GM12865 (cell line): ENCODE measurements around the gene CELSR3.

Experiments used
- DNase-seq: peaks from one replicate; pipeline ENCODE4 v3.0.0; 2010; ENCODE audit warnings: low read depth
- H3K4me3 ChIP-seq: 2 replicates; pipeline ENCODE4 v1.5.1; 2011; ENCODE audit warnings: mild to moderate bottlenecking, low read depth, low read length, control low read depth
- TF ChIP-seq, protein P1 (sequence below): IDR thresholded peaks from 2 replicates; pipeline ENCODE4 v1.5.1; 2011; ENCODE audit warnings: low read length, control low read depth, low read depth, inconsistent platforms; ENCODE audit not compliant: insufficient read depth; ENCODE audit errors: missing control alignments

CELSR3 gene

DNA sequence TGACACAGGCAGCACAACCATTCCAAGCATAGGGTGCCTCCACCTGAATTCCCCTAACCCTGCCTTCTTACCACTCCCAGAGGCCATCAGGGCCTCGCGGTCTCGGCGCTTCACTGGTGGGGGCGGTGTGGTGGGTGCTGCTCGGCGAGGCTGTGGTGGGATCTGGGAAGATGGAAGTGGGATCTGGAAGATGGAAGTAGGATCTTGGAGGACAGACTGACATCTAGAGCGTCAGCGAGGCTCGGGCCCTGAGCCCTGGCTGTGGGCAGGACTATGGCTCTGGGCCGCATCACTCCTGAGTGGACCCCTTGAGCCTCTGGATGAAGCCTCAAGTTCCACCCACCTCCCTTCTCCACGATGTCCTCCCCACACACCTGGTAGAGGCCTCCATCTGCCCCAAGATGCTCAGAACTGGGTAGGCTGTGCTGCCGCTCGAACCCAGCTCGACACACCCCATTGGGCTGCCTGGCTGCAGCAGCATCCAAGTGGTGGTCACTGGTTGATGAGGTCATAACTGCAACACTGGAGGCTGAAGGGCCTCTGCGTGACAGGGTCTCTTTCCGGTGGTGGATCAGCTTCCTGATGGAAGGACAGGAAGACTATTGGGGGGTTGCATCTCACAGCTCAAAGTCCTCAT, 19.4 kb upstream of the CELSR3 start:
- DNase-seq, result no peak
- TF ChIP-seq, protein P1, sequence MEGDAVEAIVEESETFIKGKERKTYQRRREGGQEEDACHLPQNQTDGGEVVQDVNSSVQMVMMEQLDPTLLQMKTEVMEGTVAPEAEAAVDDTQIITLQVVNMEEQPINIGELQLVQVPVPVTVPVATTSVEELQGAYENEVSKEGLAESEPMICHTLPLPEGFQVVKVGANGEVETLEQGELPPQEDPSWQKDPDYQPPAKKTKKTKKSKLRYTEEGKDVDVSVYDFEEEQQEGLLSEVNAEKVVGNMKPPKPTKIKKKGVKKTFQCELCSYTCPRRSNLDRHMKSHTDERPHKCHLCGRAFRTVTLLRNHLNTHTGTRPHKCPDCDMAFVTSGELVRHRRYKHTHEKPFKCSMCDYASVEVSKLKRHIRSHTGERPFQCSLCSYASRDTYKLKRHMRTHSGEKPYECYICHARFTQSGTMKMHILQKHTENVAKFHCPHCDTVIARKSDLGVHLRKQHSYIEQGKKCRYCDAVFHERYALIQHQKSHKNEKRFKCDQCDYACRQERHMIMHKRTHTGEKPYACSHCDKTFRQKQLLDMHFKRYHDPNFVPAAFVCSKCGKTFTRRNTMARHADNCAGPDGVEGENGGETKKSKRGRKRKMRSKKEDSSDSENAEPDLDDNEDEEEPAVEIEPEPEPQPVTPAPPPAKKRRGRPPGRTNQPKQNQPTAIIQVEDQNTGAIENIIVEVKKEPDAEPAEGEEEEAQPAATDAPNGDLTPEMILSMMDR, result no peak
- H3K4me3 ChIP-seq, result no peak overlapping the region

DNA sequence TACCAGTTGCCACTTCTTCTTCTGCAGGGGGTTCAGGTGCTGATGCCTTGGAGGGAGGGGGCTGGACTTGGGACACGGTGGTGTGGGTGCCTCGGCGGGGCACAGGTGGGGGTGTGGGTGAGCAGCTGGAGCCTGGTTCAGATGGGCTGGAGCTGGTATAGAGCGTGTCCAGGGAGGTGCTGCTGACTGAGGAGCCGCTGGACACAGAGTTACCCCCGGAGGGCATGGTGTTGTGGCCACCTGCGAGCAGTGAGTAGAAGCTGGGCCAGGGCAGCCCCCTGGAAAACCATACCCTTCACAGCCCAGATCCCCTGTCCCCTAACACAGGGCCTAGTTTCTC, 18.8 kb upstream of the CELSR3 start:
- no peak for DNase-seq
- no peak overlapping the region for H3K4me3 ChIP-seq
- TF ChIP-seq, protein P1, result no peak

DNA sequence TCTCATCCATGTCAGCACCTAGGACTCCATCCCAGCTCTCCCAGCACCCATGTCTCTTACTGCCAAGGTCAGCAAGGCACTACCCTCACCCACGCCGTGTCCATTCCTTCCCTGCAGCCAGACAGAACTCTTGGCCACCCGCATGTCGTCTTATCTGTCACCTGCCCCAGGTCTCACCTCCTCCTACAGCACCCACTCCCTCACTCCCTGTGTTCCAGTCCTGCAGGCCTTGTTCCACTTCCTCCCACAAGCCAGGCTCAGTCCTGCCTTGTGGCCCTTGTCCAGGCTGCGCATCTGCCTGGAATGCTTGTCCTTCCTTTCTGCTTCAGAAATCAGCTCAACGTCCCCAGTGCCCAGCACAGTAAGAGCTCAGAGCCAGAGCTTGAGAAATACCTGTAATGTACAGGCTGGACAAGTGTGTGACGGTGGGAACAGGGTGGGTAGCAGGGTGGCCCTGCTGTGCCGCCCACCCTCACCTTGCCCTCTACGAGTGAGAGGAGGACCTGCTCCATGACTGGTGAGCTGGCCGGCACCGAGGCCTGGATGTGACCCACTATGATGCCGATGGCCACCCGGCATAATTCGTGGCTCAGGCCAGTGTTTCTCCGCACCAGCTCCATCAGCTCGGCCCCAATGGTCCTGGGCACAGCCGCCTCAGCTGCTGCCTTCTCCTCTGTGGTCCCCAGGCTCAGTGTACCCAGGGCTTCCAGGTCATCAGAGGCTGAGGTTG, 18.3 kb upstream of the CELSR3 start:
- TF ChIP-seq, protein P1, result no peak
- DNase-seq, result no peak
- no peak overlapping the region for H3K4me3 ChIP-seq

DNA sequence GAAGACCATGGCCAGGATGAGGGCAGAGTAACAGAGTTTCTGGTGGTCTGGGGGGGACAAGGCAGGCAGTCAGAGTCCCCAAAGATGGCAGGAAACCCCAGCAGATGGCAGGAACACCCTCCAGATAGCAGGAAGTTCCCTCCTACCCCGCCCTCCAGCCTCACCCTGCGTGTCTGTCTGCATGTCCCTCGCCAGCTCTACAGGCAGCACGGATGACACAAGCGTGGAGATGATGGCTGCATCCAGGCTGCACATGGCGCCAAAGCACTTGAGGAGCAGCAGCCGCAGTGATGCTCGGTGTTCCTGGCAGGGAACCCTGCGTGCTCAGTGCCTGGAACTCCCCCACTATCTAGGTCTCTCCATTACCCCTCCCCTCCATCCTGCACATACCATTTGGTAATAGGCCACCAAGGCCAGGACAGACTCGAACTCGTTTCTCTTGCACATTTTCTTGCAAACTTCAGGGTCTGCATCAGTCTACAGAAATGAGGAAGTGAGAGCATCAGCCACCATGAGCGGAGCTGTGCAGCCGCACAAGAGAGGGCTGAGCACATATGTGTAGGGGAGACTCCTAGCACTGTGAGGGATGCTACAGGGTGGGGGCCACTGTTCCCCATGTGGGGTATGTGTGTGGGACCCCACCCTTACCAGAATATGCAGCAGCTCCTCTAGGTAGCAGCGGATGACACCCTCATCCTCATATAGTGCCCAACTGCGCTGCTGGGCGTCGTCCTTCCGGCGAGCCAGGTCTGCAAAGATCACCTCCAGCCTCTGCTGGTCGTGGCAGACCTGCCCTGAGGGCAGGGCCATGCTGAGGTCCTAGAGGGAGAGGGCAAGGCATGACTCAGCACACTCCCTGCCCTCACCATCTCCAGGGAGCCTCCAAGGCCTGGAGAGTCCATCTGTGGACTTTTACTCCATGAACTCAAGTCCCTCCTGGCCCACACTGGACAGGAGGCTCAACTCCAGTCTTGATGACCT, 17.0 kb upstream of the CELSR3 start:
- DNase-seq, result no peak
- no peak overlapping the region for H3K4me3 ChIP-seq
- TF ChIP-seq, protein P1, result no peak

DNA sequence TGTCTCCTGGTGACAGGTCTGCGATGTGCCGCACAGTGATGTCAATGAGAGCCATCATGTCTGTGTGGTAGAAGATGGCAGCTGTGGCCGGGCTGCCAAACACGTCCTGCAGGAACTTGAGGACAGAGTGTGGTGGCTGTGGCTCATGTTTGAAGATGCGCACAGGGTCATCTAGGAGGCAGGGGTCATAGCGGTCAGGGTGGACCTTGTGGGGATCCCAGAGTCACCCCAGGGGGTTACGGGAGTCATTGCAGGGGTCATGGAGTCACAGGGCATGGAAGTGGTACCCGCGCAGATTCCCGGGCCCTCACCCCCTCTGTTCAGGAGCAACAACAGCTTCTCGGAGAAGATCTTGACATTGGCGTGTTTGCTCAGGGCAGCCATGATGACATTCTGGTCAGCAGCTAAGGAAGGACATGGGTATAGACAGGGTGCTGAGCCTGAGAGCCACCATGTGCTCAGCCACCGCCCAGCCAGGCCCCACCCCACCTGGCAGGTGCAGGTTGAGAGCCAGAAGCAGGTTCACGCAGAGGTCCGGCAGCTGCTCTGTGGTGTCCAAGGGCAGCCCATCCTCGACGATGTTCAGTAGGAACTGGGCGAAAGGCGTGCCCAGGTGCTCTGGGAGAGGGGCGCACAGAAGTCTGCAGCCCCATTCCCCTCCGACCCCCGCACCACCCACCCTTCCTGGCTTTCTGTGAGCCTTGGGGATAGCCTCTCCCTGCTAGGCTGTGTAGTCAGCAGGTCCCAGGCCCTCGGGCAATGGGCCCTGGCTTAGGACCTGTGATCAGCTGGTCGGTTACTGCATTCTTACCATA, 16.1 kb upstream of the CELSR3 start:
- TF ChIP-seq, protein P1, result no peak
- H3K4me3 ChIP-seq, result no peak overlapping the region

DNA sequence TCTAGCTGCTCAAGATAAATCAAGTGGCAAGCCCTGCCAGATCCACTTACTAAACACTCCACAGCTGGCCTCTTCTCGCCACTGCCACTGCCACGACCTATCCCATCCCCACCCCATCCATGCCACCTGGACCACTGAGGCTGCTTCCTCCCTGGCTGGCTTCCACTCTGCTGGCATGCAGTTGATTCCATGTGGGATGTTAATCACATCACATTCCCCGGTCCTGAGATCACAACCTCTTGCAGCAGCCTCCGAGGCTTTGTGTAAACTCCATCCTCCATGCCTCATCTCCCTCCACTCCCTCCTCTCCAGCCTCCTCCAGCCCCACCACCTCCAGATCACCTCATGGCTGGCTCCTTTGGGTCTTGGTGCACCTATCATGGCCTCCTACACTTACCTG, 15.4 kb upstream of the CELSR3 start:
- DNase-seq, result no peak
- TF ChIP-seq, protein P1, result no peak
- no peak overlapping the region for H3K4me3 ChIP-seq

More for the DNA sequence above, 16.1 kb upstream of the CELSR3 start:
- DNase-seq, result no peak
